ENCODE results near the gene SEMG2.

SEMG2 gene

DNA sequence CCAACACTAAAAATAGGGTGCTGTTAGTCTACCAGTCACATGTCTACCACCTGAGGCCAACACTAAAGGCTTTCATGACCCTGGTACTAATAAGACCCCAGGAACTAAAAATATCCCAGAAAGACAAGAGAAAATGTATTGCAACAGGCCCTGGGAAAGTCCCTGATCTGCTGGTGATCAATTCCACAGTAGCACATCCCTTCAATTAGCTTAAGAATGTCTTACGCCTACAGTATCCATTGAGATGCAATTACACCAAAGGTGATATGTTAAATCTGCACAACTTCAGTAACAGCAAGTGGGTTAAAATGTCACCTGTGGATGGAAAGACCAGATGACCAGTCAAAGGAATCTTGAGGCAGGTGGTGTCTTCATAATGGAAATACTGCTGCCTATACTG is 11.2 kb upstream of the SEMG2 start:
- no peak for DNase-seq (ENCODE audit: low read depth)

DNA sequence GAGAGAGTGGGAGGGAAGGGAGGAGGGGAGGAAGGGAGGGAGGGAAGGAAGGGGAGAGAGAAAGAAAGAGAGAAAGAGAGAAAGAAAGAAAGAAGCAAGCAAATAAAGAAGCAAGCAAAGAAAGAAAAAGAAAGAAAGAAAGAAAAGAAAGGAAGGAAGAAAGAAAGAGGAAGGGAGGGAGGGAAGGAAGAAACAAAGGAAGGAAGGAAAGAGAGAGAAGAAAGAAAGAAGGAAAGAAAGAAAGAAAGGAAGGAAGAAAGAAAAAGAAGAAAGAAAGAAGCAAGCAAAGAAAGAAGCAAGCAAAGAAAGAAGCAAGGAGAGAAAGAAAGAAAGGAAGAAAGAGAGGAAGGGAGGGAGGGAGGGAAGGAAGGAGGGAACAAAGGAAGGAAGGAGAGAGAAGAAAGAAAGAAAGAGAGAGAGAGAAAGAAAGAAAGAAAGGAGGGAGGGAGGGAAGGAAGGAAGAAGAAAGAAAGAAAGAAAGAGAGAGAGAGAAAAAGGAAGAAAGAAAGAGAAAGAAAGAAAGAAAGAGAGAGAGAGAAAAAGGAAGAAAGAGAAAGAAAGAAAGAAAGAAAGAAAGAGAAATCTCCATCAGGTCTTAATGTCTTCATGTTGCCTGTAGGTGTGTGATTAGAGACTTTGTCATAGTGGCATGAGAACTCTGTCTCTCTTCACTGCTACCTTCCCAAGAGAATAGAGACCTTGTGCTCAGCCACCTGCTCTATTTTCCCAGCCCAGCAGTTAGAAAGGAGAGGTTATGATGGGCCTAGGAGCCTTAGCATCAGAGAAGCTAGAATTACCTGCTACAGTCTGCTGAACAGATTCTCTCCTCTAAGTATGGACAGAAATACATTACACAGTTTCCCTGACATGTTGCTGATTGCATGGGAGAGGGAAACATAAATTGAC is 9.4 kb upstream of the SEMG2 start:
- no peak overlapping the region for H3K4me3 ChIP-seq (ENCODE audit: low read length)
- no peak for DNase-seq (ENCODE audit: low read depth)
- TF ChIP-seq CTCF (IDR thresholded peaks at IDR 0.05; ENCODE audit: insufficient read depth, low read depth, low read length, missing control alignments) = no peak

More for the DNA sequence above, 11.2 kb upstream of the SEMG2 start:
- no peak overlapping the region for H3K4me3 ChIP-seq (ENCODE audit: low read length)
- TF ChIP-seq CTCF (IDR thresholded peaks at IDR 0.05; ENCODE audit: insufficient read depth, low read depth, low read length, missing control alignments) = no peak

- no peak for TF ChIP-seq CTCF (IDR thresholded peaks at IDR 0.05; ENCODE audit: insufficient read depth, low read depth, low read length, missing control alignments)
- H3K4me3 ChIP-seq (ENCODE audit: low read length) = no peak overlapping the region
- DNase-seq (ENCODE audit: low read depth) = no peak
These were observed 8.3 kb upstream of the SEMG2 start for GRCh38 chr20:45212836-45213235.

DNA sequence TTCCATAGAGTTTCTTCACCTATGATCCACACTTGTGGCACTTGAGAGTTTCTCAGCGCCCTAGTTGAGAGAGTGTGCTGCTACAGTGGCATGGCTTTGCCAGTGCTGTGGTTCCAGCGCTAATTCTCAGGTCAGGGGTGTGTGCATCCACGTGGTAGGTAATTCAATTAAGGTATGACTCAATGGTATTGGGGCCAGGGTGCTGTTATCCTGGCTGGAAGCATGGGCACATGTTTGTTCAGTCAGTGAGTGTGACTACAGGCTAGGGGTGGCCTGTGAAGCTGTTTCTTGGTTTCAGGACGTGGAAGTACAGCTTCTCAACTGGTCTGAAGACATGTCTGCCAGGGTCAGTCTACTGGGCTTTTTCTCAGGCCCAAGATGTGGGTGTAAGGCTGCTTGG is 3.0 kb upstream of the SEMG2 start:
- TF ChIP-seq CTCF (IDR thresholded peaks at IDR 0.05; ENCODE audit: insufficient read depth, low read depth, low read length, missing control alignments) = no peak
- no peak overlapping the region for H3K4me3 ChIP-seq (ENCODE audit: low read length)
- no peak for DNase-seq (ENCODE audit: low read depth)

DNA sequence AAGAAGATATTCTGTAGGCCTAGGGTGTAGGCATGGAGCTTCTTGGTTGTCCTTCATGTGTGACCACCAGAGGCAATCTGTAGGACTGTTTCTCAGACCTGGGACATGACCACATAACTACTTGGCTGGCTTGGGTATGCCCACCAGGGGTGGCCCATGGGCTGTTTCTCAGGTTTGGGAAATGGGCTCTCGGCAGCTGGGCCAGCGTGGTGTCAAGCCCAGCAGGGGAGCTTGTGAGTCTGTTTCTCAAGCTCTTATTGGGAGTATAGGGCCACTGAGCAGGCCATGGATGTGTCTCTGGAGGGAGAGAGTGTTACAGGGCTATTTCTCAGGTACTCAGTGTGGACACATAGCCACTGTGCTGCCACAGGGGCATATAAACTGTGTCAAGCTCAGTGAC is 2.5 kb upstream of the SEMG2 start:
- no peak for DNase-seq (ENCODE audit: low read depth)
- no peak overlapping the region for H3K4me3 ChIP-seq (ENCODE audit: low read length)
- no peak for TF ChIP-seq CTCF (IDR thresholded peaks at IDR 0.05; ENCODE audit: insufficient read depth, low read depth, low read length, missing control alignments)

GRCh38 chr20:45223136-45223535 is 2.0 kb downstream of the SEMG2 start:
- DNase-seq (ENCODE audit: low read depth) = peak; percentile 55
- TF ChIP-seq CTCF (IDR thresholded peaks at IDR 0.05; ENCODE audit: insufficient read depth, low read depth, low read length, missing control alignments) = no peak
- no peak overlapping the region for H3K4me3 ChIP-seq (ENCODE audit: low read length)

- no peak overlapping the region for H3K4me3 ChIP-seq (ENCODE audit: low read length)
- no peak for DNase-seq (ENCODE audit: low read depth)
- TF ChIP-seq CTCF (IDR thresholded peaks at IDR 0.05; ENCODE audit: insufficient read depth, low read depth, low read length, missing control alignments) = no peak
These were observed 5.1 kb downstream of the SEMG2 start for GRCh38 chr20:45226287-45226686.

Data from epithelial cell of esophagus (primary cell).